Measurements from ENCODE around the gene STOM. TPM values are rescaled to one million over a fixed set of nuclear protein-coding genes. Genes with fewer than 3 reads are reported as not detected.
A peak's percentile ranks its signal among the peaks of the same experiment; 100 is the strongest.

Gene STOM
- total RNA-seq, 2 donors from 2014 or later, result 26.6 to 35.6 TPM

GRCh38 chr9:121318631-121319382, 51.2 kb downstream of the STOM start:
- no peaks in the 10 kb centered on the region for H3K9me3 ChIP-seq (ENCODE audit: control insufficient read depth, low read length)
- DNase-seq, result peak; percentile 43
- no peaks in the 10 kb centered on the region for H3K27me3 ChIP-seq (ENCODE audit: control insufficient read depth, insufficient read depth, low read length, poor library complexity, severe bottlenecking)
- no peak for TF ChIP-seq CTCF (conservative IDR thresholded peaks at IDR 0.05)
- no peak overlapping the region for H3K4me3 ChIP-seq (ENCODE audit: low read length)
- peaks cover 37% of the 10 kb centered on the region for H3K36me3 Mint-ChIP-seq (ENCODE audit: low read depth)
- H3K27me3 Mint-ChIP-seq (ENCODE audit: insufficient read depth), result no peaks in the 10 kb centered on the region
- no peaks in the 10 kb centered on the region for H3K4me1 Mint-ChIP-seq
- no peak overlapping the region for H3K27ac ChIP-seq (ENCODE audit: low read depth, low read length)
- no peak overlapping the region for H3K4me3 Mint-ChIP-seq
- H3K9ac ChIP-seq (ENCODE audit: extremely low read depth, low read length, poor library complexity, severe bottlenecking), result no peak overlapping the region
- no peaks in the 10 kb centered on the region for H3K4me1 ChIP-seq (ENCODE audit: control insufficient read depth, insufficient read depth, low read length)
- WGBS, 2 experiments (ENCODE audit: insufficient coverage in 1 of 2, insufficient read length in 1 of 2), result 93 to 94% methylated on average over 13 to 19 of the region's 19 CpGs
- H3K9me3 Mint-ChIP-seq, result peaks cover 1% of the 10 kb centered on the region
- H3K36me3 ChIP-seq (ENCODE audit: control insufficient read depth, insufficient read depth, low read length), result peaks cover 9% of the 10 kb centered on the region
- no peak overlapping the region for H3K27ac Mint-ChIP-seq

GRCh38 chr9:121317737-121318630, 52.1 kb downstream of the STOM start:
- 91% methylated on average over 6 of the region's 6 CpGs; no CpG with 5 or more reads in 1 of the 2 experiments for whole genome bisulfite sequencing, 2 experiments (ENCODE audit: insufficient coverage in 1 of 2, insufficient read length in 1 of 2)

More at GRCh38 chr9:121317737-121318630, 52.1 kb downstream of the STOM start:
- Histone ChIP-seq H3K4me1 (ENCODE audit: control insufficient read depth, insufficient read depth, low read length) (no peaks in the 10 kb centered on the region), H3K27ac (ENCODE audit: low read depth, low read length) (no peak overlapping the region), H3K9me3 (ENCODE audit: control insufficient read depth, low read length) (no peaks in the 10 kb centered on the region), H3K27me3 (ENCODE audit: control insufficient read depth, insufficient read depth, low read length, poor library complexity, severe bottlenecking) (no peaks in the 10 kb centered on the region), H3K4me3 (ENCODE audit: low read length) (no peak overlapping the region), H3K36me3 (ENCODE audit: control insufficient read depth, insufficient read depth, low read length) (peaks cover 9% of the 10 kb centered on the region), H3K9ac (ENCODE audit: extremely low read depth, low read length, poor library complexity, severe bottlenecking) (no peak overlapping the region)
- H3K4me1 Mint-ChIP-seq, result no peaks in the 10 kb centered on the region
- peaks cover 1% of the 10 kb centered on the region for H3K9me3 Mint-ChIP-seq
- H3K4me3 Mint-ChIP-seq, result no peak overlapping the region
- no peak for TF ChIP-seq CTCF (conservative IDR thresholded peaks at IDR 0.05)
- no peaks in the 10 kb centered on the region for H3K27me3 Mint-ChIP-seq (ENCODE audit: insufficient read depth)
- DNase-seq, result peak; percentile 36
- no peak overlapping the region for H3K27ac Mint-ChIP-seq
- H3K36me3 Mint-ChIP-seq (ENCODE audit: low read depth), result peaks cover 39% of the 10 kb centered on the region

All from endodermal cell (in vitro differentiated cells).